Activated naive CD4-positive, alpha-beta T cell treated with anti-CD3 and anti-CD28 coated beads for 36 hours (primary cell): ENCODE measurements around the gene SERPINA6. TPM values are rescaled to one million over a fixed set of nuclear protein-coding genes. Genes with fewer than 3 reads are reported as not detected.
"Not testable (repeated sequence)": the region's sequence is repeated elsewhere in the genome, so short reads cannot be mapped to it uniquely, and the experiment has no call there.

Source experiments
- CTCF ChIA-PET: fragments of 350-600 bp; sonication (Branson Sonifier 250); formaldehyde crosslinking; loops from one replicate; lab custom pipeline; 2021; ENCODE audit warnings: antibody characterized with exemption; lab: Charles Lee
- DNase-seq: peaks from one replicate; pipeline ENCODE4 v3.0.0-alpha.2; 2020
- H3K27ac Mint-ChIP-seq: one replicate; pipeline ENCODE4 v1.8.0; 2021; ENCODE audit warnings: mild to moderate bottlenecking, mixed read lengths
- H3K27me3 Mint-ChIP-seq: one replicate; pipeline ENCODE4 v1.8.0; 2021; ENCODE audit warnings: low read depth, mixed read lengths
- H3K36me3 Mint-ChIP-seq: one replicate; pipeline ENCODE4 v1.8.0; 2021; ENCODE audit warnings: low read depth, mixed read lengths
- H3K4me1 Mint-ChIP-seq: one replicate; pipeline ENCODE4 v1.8.0; 2021; ENCODE audit warnings: low read depth, mixed read lengths
- H3K4me3 Mint-ChIP-seq: one replicate; pipeline ENCODE4 v1.8.0; 2021; ENCODE audit warnings: mild to moderate bottlenecking, moderate library complexity, mixed read lengths
- H3K9me3 Mint-ChIP-seq: one replicate; pipeline ENCODE4 v1.8.0; 2021; ENCODE audit warnings: mixed read lengths
- intact Hi-C: fragments of 100-400 bp; cut with micrococcal nuclease; formaldehyde crosslinking; loops from one replicate; pipeline ENCODE4 v1.15.1; 2023
- total RNA-seq, 2 experiments: library from RNA; stranded (reverse); gene quantifications; one replicate each; pipeline ENCODE4 v1.2.3, GENCODE V29; 2021

Gene SERPINA6
- total RNA-seq, 2 experiments from 2014 or later, result not detected

DNA sequence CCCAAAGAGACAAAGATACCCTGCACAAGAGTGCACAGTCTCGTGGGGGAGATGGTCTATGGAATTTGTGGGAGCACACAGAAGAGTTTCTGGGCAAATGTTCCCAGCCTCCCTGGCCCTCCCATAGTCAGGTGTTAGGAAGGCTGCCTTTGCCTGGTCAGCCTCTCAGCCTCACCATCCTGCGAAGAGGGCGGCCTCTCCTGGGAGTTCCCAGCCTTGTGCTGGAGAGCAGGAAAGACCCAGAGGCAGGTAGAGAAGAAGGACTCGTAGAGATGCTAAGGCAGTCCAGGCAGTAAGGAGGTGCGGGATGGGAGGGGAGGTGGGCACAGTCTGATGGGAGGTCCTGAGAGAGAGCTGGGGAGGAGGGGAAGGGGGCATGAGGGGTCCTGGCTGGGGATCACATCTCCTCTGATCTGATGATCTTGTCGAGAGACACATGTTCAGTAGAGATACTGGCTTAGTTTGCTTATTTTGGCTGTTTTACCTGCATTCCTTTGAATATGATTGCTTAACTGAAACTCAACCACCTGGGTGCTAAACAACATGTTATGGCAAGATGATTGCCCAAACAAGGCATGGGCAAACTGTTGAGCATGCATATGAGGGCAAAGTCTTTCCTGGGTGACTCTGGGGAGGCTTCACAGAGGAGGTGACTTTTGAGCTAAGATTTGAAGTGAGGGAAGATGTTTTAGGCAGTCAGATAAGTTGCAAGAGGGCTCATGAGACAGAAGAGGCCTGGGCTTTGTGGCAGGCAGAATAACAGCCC, 10.5 kb downstream of the SERPINA6 start:
- no peaks in the 10 kb centered on the region for H3K4me1 Mint-ChIP-seq
- no peak for DNase-seq
- no peak overlapping the region for H3K27ac Mint-ChIP-seq
- intact Hi-C loops, result no loop called here
- no peaks in the 10 kb centered on the region for H3K36me3 Mint-ChIP-seq
- peaks cover 12% of the 10 kb centered on the region for H3K27me3 Mint-ChIP-seq
- no peak overlapping the region for H3K4me3 Mint-ChIP-seq
- H3K9me3 Mint-ChIP-seq, result peaks cover 8% of the 10 kb centered on the region
- CTCF ChIA-PET, result no interaction called here

DNA sequence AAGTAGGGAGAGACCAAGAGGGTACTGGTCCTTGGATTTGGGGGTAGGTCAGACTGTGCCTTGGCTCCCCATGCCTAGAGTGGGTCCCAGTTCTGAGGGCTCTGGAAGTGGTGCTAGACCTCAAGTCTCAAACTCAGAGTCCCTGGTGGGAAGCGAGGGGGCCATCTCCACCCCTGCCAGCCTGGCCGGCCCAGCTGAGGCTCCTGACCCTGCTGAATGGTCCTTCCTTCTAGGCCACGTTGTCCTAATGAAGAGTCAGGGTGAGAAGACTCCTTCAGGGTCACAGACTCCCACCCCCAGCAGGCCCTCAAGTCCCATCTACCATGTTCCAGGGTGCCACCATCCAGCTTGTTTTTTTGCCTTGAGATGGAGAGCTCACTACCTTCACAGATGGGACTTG, 12.9 kb downstream of the SERPINA6 start:
- intact Hi-C loops, result no loop called here
- DNase-seq, result no peak
- Mint-ChIP-seq H3K4me1 (no peaks in the 10 kb centered on the region), H3K36me3 (no peaks in the 10 kb centered on the region), H3K9me3 (peaks cover 16% of the 10 kb centered on the region), H3K27ac (no peak overlapping the region), H3K27me3 (peaks cover 17% of the 10 kb centered on the region), H3K4me3 (no peak overlapping the region)
- CTCF ChIA-PET, result no interaction called here

DNA sequence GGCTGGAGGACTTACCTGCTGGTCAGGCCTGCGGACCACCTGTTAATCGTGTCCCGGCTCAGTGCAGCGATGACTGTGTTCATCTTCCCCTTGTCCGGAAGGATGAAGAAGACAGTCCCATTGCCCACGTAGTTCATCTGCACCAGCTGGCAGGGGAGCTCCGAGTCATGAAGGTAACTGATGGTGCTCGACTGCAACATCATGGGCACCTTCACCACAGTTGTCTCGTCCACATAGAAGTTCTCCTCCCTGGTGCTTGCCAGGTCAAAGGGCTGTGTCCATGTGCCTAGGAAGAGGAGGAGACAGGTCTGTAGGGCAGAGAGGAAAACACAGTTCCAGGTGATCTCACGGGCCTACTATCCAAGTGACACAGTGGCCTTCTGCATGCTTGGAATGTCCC, 13.4 kb downstream of the SERPINA6 start:
- H3K27me3 Mint-ChIP-seq, result peaks cover 17% of the 10 kb centered on the region
- intact Hi-C loops, result loop anchor here (5.0 kb wide), 1 partner anchor 127 kb away; no protein-coding TSS in a partner anchor
- H3K4me3 Mint-ChIP-seq, result no peak overlapping the region
- no peaks in the 10 kb centered on the region for H3K36me3 Mint-ChIP-seq
- CTCF ChIA-PET, result interaction anchor here (0.6 kb wide), 1 partner anchor 167 kb away, joined by 3 read pairs; no protein-coding TSS in a partner anchor
- no peak overlapping the region for H3K27ac Mint-ChIP-seq
- H3K4me1 Mint-ChIP-seq, result no peaks in the 10 kb centered on the region
- H3K9me3 Mint-ChIP-seq, result peaks cover 16% of the 10 kb centered on the region
- DNase-seq, result no peak

DNA sequence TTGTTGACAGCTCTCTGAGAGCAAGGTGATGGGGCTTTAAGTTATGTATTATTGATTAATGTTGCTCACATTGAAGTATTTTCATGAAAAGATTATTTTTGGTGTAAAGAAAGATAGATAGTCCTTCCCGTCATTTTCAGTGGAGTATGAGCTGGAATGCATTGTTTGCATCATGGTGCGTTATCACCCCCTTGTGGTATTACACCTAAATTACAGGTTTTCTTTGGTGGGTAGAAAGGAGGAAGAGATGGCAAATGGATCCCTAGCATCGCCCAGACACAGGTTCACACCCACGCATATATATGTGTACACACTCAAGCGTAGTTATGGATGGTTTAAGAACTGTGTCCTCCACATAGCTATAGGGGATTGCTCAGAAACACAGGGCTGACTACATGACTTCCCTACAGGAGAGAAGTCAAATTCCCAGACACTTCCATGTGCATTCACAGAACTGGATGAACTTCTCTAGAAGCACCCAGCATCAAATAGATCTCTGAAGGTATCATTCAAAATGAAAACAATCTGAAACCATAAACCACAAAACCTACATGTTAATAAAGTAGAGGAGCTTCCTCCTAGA, 15.6 kb downstream of the SERPINA6 start:
- H3K27ac Mint-ChIP-seq, result no peak overlapping the region
- H3K27me3 Mint-ChIP-seq, result peaks cover 15% of the 10 kb centered on the region
- no peak for DNase-seq
- H3K9me3 Mint-ChIP-seq, result peaks cover 16% of the 10 kb centered on the region
- CTCF ChIA-PET, result interaction anchor here (0.6 to 2.4 kb wide), 6 partner anchors 15 to 272 kb away, joined by 3 to 12 read pairs (median 4); partner anchors contain the start of genes IFI27L2 and SERPINA10
- intact Hi-C loops, result loop anchor here (1.0 to 5.0 kb wide), 3 partner anchors 125 to 271 kb away; no protein-coding TSS in a partner anchor
- no peak overlapping the region for H3K4me3 Mint-ChIP-seq
- H3K36me3 Mint-ChIP-seq, result no peaks in the 10 kb centered on the region
- H3K4me1 Mint-ChIP-seq, result no peaks in the 10 kb centered on the region

- intact Hi-C loops, result loop anchor here (2.0 to 5.0 kb wide), 2 partner anchors 124 to 270 kb away; no protein-coding TSS in a partner anchor
- CTCF ChIA-PET, result interaction anchor here (0.5 to 2.4 kb wide), 5 partner anchors 13 to 177 kb away, joined by 3 to 8 read pairs (median 5); partner anchors contain the start of genes IFI27L2, SERPINA10 and SERPINA2
Observed at GRCh38 chr14:94306047-94306978, 16.8 kb downstream of the SERPINA6 start.

GRCh38 chr14:94305620-94306019, 17.5 kb downstream of the SERPINA6 start:
- no peaks in the 10 kb centered on the region for H3K36me3 Mint-ChIP-seq
- peaks cover 16% of the 10 kb centered on the region for H3K9me3 Mint-ChIP-seq
- H3K27ac Mint-ChIP-seq, result no peak overlapping the region
- H3K27me3 Mint-ChIP-seq, result peaks cover 15% of the 10 kb centered on the region
- CTCF ChIA-PET, result interaction anchor here (0.5 to 1.9 kb wide), 3 partner anchors 61 to 173 kb away, joined by 3 to 8 read pairs (median 3); partner anchors contain the start of gene SERPINA2
- no peak overlapping the region for H3K4me3 Mint-ChIP-seq
- no peaks in the 10 kb centered on the region for H3K4me1 Mint-ChIP-seq
- intact Hi-C loops, result loop anchor here (2.0 to 5.0 kb wide), 2 partner anchors 123 to 269 kb away; no protein-coding TSS in a partner anchor
- DNase-seq, result no peak

More at GRCh38 chr14:94306047-94306978, 16.8 kb downstream of the SERPINA6 start:
- Mint-ChIP-seq H3K4me3 (no peak overlapping the region), H3K4me1 (no peaks in the 10 kb centered on the region), H3K27me3 (peaks cover 15% of the 10 kb centered on the region), H3K36me3 (no peaks in the 10 kb centered on the region), H3K27ac (no peak overlapping the region), H3K9me3 (peaks cover 16% of the 10 kb centered on the region)
- no peak for DNase-seq

- no peaks in the 10 kb centered on the region for H3K36me3 Mint-ChIP-seq
- DNase-seq, result no peak
- CTCF ChIA-PET, result no interaction called here
- H3K27ac Mint-ChIP-seq, result no peak overlapping the region
- intact Hi-C loops, result no loop called here
- H3K4me1 Mint-ChIP-seq, result no peaks in the 10 kb centered on the region
- peaks cover 16% of the 10 kb centered on the region for H3K9me3 Mint-ChIP-seq
- peaks cover 14% of the 10 kb centered on the region for H3K27me3 Mint-ChIP-seq
- H3K4me3 Mint-ChIP-seq, result no peak overlapping the region
Observed at GRCh38 chr14:94304243-94304642, 18.9 kb downstream of the SERPINA6 start.

DNA sequence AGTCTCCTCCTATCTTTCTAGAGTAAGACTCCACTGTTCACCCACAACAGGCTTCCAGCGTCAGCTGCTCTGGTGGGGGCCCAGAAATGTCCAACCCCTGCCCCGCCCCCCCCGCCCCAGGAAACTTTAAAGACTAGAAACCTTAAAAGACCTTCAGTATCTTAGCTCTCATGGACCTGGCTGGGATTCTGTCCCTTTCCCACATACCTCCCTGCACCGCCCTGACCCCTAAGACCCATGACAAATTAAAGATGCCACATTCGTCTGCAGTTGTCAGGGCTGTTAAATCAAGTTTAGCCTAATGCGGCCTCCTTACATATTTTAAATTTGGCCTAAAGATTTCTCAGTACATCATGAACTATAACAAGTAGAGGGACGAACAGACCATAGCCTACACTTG, 20.0 kb downstream of the SERPINA6 start:
- Mint-ChIP-seq H3K9me3 (peaks cover 13% of the 10 kb centered on the region), H3K4me3 (no peak overlapping the region), H3K27ac (no peak overlapping the region), H3K36me3 (no peaks in the 10 kb centered on the region), H3K27me3 (peaks cover 10% of the 10 kb centered on the region), H3K4me1 (no peaks in the 10 kb centered on the region)
- DNase-seq, result no peak
- intact Hi-C loops, result no loop called here
- CTCF ChIA-PET, result no interaction called here

DNA sequence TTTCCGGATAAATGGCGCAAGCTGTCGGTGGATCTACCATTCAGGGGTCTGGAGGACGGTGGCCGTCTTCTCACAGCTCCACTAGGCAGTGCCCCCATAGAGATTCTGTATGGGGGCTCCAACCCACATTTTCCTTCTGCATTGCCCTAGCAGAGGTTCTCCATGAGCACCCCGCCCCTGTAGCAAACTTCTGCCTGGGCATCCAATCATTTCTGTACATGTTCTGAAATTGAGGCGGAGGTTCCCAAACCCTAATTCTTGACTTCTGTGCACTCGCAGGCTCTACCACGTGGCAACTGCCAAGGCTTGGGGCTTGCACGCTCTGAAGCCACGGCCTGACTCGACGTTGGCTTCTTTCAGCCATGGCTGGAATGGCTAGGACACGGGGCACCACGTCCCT, 25.0 kb downstream of the SERPINA6 start:
- H3K4me3 Mint-ChIP-seq, result no peak overlapping the region
- peaks cover 2% of the 10 kb centered on the region for H3K9me3 Mint-ChIP-seq
- no peak overlapping the region for H3K27ac Mint-ChIP-seq
- H3K27me3 Mint-ChIP-seq, result peaks cover 14% of the 10 kb centered on the region
- DNase-seq, result no peak
- peaks cover 6% of the 10 kb centered on the region for H3K4me1 Mint-ChIP-seq
- intact Hi-C loops, result no loop called here
- CTCF ChIA-PET, result no interaction called here
- H3K36me3 Mint-ChIP-seq, result no peaks in the 10 kb centered on the region

GRCh38 chr14:94296181-94296545, 27.0 kb downstream of the SERPINA6 start:
- H3K36me3 Mint-ChIP-seq, DNase-seq, intact Hi-C loops, H3K9me3 Mint-ChIP-seq, H3K4me1 Mint-ChIP-seq, H3K27ac Mint-ChIP-seq, H3K4me3 Mint-ChIP-seq: not testable (repeated sequence)
- CTCF ChIA-PET, result interaction anchor here (0.8 kb wide), 1 partner anchor 164 kb away, joined by 3 read pairs; no protein-coding TSS in a partner anchor
- peaks cover 14% of the 10 kb centered on the region for H3K27me3 Mint-ChIP-seq

DNA sequence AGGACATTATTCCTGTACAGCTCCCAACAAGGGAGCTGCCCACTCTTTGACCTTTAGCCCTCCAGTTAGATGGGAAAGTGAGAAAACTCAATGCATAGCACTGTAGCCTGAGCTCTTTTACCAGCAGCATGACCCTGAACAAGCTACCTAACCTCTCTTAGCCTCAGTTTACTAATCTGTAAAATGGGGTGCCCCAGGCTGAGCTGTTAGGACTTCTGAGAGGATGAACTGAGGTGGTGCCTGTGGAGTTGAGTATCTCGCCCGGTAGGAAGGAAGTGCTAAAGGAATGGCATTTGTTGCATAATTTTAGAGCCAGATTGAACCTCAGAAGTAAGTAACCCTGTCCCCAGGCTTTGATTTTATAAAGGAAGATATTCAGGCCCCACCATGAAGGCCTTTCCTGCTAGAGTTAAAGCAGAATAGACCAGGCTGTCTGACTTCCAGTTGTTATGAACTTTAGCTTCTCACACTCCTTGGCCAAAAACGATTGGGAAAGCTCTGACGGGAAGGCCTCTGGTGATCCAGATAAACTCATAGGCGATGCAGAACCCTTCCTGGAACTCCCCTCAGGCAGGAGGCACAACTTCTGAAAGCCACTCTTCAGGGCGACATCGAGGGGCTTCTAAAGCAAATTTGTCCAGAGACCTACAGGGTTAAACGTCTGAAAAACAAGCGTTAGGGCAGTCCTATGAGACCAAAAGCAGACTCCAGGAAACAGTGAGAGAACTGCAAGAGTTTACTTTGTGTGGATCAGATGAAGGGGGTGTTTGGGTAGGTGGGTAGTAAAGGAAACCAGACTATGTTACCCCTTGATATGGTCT, 27.6 kb downstream of the SERPINA6 start:
- H3K9me3 Mint-ChIP-seq, result peaks cover 2% of the 10 kb centered on the region
- H3K27me3 Mint-ChIP-seq, result peaks cover 14% of the 10 kb centered on the region
- DNase-seq, result no peak
- CTCF ChIA-PET, result interaction anchor here (0.8 kb wide), 1 partner anchor 164 kb away, joined by 3 read pairs; no protein-coding TSS in a partner anchor
- H3K27ac Mint-ChIP-seq, result no peak overlapping the region
- no peak overlapping the region for H3K4me3 Mint-ChIP-seq
- H3K36me3 Mint-ChIP-seq, result no peaks in the 10 kb centered on the region
- intact Hi-C loops, result no loop called here
- peaks cover 6% of the 10 kb centered on the region for H3K4me1 Mint-ChIP-seq
